GM19099 (cell line): ENCODE data around the gene CBLL1.

Source experiments
- POLR2A ChIP-seq: IDR thresholded peaks from 3 replicates; pipeline ENCODE4 v1.6.1; 2011; ENCODE audit warnings: low read depth; ENCODE audit not compliant: insufficient read length; ENCODE audit errors: extremely low read depth

CBLL1 gene

DNA sequence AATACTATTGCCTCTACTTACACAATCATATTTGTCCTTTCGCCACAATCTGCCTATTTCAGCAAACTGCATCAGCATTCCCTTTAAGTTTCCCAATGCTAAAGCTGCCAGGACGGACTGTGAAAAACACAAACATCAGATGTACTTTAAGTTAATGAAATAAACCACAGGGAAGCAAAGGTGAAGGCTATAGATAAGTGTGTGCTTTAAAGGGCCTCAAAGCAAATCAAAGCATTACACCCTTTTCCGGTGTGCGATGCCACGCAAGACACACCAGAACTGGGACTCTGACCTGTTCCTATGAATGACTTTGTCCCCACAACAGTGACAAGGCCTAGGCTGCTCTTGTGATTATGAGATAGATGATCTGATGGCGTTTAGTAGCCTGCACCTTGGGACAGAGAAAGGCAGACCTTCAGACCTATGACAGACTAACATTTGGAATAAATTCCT lies 35.7 kb downstream of the CBLL1 start:
- no peak for TF ChIP-seq POLR2A

DNA sequence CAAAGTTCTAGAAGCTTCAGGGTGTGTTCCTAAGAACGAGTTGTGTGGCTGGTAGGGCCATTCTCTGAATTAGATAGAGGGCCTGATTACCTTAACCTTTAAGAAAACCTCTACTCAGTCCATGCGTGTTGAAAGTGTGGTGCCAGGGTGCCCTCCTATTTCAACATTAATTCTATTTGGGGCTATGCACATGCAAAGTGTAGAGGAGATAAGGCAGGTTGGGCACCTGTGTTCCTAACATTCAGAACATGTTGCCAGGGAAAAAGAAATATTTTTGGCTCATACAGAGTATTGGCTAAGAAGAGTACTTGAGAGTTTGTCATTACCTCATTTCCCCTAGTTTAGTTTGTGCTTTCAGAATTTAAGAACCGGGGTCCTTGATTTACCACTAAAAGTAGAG lies 38.4 kb downstream of the CBLL1 start:
- no peak for TF ChIP-seq POLR2A

DNA sequence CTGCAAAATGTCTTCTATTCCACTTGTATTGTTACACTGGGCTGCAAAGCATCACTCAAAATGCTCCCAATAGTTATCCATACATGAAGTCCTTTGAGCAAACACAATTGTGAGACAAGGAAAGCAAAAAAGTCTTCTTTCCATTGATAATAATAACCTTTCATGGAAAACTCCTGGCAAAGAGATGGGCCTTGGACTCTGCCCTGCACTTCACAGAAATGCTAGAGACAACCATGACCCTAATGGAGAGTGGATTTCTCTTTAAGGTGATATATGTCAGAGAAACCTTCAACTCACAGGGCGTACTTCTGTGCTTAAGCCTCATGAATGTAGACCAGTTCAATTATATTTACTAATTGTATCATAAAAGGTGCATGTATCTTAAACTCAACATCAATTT lies 39.7 kb downstream of the CBLL1 start:
- TF ChIP-seq POLR2A, result no peak

DNA sequence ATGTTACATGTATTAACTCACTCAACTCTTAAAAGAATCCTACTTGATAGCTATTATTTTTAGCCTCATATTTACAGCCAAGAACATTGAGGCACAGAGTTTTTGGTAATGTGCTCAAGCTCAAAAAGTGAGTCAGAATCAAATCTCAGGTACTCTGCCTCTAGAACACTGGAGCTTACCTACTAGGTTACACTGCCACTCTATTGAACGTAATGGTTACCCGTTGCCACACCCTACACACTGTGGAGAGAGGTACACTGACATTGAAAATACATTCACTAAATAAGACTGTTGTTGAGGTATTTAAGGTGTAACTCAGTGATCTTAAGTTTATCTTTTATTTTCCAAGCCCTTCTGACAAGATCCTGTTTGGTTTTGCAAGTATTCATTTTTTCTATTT lies 41.2 kb downstream of the CBLL1 start:
- no peak for TF ChIP-seq POLR2A

DNA sequence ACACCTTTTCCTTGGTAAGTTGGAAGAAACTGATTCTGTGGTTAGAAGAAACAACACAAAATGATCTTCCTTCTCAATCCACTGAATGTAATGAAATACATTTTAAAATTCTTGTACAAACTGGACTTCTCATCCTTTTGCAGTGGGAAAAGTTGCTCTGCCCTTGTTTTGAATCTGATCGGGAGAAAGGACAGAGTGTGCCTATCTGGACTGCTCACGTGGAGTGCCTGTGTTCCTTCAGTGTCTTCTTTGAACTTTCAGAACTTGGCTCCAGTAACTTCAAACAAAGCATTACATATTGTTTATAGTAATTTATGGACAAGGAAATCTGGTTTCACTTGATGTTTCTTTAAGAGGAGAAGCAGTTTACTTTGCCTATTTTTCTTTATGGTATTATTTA lies 42.0 kb downstream of the CBLL1 start:
- no peak for TF ChIP-seq POLR2A

DNA sequence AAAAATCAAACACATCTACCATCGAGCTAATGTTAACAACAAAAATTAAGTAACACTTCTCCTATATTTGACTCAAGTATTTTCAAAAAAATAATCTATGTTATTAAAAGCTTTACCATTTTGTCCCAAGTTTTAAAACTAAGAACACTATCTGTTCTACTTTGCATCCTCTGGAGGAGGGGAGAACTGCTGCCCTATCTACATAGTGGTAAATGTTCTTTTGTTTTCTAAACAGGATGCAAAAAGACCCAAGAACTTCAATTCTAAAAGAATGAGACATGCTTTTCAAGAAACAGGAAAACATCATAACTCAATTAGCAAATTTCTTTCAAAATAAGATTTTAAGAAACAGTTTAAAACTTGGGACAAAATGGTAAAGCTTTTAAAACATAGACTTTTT lies 44.3 kb downstream of the CBLL1 start:
- no peak for TF ChIP-seq POLR2A

DNA sequence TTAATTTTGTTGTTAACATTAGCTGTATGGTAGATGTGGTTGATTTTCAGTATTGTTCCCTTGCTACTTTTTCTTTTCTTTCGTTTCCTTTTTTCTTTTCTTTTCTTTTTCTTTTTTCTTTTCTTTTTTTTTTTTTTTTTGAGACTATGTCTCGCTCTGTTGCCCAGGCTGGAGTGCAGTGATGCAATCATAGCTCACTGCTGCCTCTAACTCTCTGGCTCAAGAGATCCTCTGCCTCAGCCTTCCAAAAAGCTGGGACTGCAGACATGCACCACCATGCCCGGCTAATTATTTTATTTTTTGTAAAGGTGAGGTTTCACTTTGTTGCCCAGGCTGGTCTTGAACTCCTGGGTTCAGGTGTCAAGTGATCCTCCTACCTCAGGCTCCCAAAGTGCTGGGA lies 44.7 kb downstream of the CBLL1 start:
- no peak for TF ChIP-seq POLR2A

DNA sequence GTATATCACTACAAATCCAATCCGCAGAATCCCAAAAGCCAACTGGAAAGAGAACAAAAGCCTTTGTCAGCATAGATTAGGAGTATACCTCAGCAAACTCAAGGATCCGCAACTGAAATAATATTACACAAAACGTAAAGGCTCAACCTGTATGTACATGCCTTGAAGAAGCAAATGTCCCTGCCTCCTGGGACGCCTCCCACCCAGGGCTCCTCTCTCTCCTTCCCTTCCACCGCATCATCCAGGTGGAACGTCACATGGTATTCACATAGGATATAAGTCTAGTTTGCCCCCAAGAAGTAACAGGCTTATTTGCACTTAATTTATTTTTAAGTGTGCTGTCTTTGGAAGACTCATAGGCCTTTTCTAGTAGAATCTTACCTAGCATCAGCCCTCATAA lies 45.7 kb downstream of the CBLL1 start:
- no peak for TF ChIP-seq POLR2A

DNA sequence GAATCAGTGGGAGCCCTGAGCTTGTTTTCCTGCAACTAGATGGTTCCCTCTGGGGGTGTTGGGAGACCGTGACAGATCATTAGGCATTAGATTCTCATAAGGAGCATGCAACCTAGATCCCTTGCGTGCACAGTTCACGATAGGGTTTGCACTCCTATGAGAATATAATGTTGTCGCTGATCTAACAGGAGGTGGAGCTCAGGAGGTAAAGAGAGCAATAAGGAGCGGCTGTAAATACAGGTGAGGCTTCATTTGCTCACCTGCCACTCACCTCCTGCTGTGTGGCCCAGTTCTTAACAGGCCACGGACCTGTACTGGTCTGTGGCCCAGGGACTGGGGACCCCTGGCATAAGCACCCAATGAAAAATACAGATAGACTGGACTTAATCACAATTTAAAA lies 48.4 kb downstream of the CBLL1 start:
- no peak for TF ChIP-seq POLR2A

DNA sequence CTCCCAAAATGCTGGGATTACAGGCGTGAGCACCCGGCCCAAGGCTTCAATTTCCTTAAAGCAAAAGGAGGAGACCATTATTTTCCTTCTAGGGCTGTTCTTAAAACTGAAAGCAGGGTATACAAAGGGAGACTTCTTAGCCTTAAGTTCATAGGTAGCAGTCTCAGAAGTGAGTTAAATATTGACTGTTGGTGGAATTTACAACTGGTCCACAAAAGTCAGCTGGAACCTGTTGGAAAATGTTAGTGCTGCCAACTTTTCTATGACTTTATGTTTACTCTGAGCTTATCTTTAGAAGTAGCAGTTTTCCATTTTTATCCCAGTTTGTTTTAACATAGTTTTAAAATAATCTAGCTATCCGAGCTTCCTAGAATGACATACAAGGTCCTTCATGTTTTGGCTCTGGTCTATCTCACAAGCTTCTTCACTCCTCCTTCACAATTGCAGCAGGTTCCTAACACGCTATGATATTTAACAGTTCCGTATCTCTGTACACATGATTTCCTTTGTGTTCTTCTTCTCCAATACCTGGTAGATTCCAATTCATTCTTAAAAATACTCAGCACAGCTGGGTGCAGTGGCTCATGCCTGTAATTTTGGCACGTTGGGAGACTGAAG lies 55.8 kb downstream of the CBLL1 start:
- TF ChIP-seq POLR2A, result no peak

DNA sequence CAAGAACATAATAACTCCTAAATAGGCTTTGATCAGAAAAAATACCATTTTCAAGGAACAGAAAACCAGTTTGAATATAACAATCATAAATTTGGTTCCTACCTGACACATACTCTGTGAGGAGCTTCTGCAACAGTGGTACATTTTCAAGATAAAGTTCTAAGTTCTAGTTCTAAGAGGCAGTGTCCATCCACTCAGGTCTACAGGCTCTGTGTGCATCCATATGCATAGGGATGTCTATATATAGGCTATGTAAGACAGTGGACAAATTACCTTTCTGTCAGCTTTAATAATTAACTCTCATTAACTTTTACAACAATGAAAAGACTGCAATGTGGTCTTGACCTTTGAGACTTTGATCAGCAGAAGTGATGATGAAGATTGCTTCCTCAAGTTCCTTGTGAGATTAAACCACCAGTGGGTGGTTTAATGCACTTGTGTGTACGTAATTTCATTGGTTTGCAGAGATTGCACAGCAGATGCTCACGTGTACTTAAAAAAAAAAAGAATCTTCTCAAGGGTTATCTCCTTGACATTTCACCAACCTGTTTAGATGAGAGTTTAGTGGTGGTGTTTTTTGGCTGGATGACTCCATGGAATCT lies 59.2 kb downstream of the CBLL1 start, which contains the start of gene SLC26A3:
Gene SLC26A3 (minus strand): TSS at position 215 of the 602 bp plus-strand sequence. CDS start 8,714 bp downstream, outside the sequence.
- no peak for TF ChIP-seq POLR2A

DNA sequence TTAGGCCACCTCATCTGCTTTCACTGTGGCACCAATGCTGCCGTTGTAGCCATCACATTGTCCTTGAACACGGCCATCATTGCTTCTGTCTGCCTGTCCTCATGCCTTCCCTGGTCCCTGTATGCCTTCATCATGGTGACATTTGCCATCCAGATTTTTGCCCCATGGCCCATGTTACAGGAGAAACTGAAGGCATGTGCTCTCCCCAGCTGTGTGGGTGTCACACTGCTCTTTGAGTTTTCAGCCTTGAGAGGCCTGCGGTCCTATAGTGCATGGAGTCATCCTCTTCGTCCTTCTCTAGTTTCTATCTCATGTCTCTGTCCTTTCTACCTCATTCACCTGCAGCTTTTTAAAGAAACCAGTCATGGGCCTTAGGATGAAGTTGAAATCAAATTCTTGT lies 65.2 kb downstream of the CBLL1 start:
- TF ChIP-seq POLR2A, result no peak

DNA sequence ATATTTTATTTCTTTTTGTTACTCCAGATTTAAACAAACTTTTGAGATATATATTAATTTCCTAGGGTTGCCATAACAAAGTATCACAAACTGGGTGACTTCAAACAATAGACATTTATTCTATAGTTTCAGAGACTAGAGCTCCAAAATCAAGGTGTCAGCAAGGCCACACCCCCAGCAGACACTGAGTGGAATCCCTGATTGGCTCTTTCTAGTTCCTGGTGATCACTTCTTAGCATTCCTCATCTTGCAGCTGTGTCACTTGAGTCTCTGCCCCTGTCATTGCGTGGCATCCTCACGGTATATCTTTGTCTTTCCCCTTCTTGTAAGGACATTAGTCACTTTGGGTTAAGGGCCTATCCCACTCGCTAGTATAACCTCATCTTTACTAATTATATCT lies 66.7 kb downstream of the CBLL1 start:
- no peak for TF ChIP-seq POLR2A
